GM21423 (cell line): ENCODE results near the gene SPRN.

ENCODE experiments used
- ATAC-seq: cut with Tn5 transposase; IDR thresholded peaks from one replicate; pipeline ENCODE4 v1.9.1; 2021; ENCODE audit warnings: mild to moderate bottlenecking, moderate library complexity; ENCODE audit not compliant: unreplicated experiment

SPRN gene

DNA sequence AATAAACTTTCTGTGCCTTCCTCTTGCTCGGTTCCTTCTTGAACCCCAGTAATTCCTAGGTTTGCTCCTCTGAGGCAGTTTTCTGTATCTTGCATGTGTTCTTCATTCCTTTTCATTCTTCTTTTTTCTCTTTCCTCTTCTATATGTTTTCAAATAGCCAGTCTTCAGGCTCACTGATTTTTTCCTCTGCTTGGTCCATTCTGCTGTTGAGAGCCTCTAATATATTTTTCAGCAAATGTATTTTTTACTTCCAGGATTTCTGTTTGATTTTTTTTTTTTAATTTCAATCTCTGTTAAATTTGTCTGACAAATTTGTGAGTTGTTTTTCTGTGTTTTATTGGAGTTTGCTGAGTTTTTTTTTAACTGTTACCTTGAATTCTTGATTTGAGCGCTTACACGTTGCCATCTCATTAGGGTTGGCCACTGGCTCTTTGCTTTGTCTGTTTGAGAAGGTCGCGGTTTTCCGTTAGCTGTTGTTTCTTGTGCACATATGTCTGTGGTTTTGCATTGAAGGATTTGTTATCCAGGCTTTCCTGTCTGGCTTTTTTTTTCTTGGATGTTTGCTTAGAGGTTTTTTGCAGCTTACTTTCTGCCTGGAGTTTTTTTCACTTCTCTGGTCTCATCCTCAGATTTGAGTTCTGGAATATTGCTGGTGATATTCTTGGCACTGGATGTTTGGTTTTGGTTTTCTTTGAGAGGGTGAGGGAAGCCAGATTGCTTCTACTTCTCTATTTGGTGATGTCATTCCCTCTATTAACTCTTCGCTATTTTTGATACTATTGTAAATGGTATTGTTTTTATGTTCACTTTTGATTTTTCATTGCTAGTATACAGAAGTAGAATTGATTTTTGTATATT, 12.7 kb downstream of the SPRN start:
- ATAC-seq, result no peak

- peak; percentile 55 for ATAC-seq
These were observed 18.4 kb downstream of the SPRN start for GRCh38 chr10:133405844-133406527.

DNA sequence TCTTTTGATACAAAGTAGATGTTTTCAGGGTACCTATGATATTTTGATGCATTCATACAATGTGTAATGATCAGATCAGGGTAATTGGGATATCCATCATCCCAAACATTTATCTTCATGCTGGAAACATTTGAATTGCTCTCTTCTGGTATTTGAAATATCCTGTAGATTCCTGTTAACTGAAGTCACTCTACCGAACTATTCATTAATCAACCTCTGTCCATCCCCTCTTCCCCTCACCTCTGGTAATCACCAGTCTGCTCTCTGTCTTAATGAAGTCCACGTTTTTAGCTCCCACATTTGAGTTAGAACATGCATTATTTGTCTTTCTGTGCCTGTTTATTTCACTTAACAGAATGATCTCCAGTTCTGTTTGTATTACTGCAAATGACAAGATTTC, 19.2 kb downstream of the SPRN start:
- no peak for ATAC-seq

- ATAC-seq, result no peak
These were observed 20.6 kb downstream of the SPRN start for GRCh38 chr10:133403784-133404183.

DNA sequence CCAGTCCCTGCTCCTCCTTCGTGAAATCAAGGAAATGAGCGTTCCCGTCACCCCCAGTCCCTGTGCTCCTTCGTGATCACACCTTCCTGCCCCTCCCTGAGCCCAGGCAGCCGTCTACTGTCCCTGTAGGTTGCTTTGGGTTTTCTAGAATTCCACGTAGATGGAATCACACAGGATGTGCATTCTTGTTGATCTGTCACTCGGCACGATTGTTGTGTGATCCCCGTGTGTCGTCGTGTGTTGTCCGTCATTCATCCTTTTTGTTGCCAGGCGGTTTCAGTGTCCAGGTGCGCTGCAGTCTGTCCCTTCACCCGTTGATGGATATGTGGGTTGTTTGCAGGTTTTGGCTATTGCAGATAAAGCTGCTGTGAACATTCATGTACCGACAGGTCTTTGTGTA, 21.1 kb downstream of the SPRN start:
- ATAC-seq, result no peak

- ATAC-seq, result no peak
These were observed 22.3 kb downstream of the SPRN start for GRCh38 chr10:133401981-133402725.

GRCh38 chr10:133401500-133401899, 22.9 kb downstream of the SPRN start:
- no peak for ATAC-seq

DNA sequence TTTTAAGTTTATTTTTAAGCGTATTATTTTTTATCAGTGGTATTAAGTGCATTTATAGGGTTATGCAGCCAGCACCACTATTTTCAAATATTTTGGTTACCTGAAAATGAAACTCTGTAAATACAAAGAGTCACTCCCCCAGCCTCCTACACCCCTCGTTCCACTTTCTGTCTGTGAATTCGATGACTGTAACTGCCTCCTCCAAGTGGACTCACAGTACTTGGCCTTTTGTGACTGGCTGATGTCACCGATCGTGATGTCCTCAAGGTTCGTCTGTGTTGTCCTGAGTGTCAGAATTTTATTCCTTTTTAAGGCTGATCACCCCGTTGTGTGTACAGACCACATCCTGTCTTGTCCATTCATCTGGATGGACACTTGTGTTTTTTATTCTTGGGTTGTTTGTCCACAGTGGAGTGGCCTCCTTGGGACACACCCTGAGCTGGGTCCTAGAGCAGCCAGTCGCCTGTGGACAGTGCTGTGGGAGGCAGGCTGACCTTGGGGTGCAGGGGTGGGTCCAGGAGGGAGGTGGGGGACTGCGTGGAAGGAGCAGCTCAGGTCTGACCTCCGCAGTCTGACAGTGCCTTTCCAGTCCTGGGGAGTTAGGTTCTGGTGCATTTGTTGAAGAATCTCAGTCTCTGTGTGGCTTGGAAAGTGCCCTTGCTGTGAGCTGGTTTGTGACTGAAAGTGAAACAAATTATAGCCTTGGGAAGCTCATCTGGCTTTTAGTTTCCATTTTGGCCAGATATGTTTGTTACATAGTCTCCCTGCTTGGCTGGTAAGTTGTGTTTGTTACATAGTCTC, 23.6 kb downstream of the SPRN start:
- ATAC-seq, result peak; percentile 80

DNA sequence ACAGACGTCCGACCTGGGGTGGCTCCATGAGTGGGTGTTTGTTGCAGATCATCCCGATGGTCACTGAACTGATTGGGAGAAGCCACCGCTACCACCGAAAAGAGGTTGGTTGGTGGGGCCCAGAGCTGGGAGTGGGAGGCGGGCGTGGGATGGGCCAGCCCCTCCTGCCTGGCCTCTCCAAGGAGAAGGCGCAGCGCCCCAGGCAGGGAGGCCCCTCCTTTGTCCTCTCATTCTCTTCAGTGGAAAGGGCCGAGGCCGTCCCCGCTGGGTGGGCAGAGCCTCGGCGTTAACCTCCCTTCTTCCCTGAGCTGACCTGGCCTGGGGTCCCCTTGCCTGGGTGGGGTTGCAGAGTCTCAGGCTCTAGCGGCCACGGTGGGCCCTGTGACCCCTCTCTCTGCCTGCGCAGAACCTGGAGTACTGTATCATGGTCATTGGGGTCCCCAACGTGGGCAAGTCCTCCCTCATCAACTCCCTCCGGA, 25.3 kb downstream of the SPRN start:
- no peak for ATAC-seq

GRCh38 chr10:133397938-133398337, 26.5 kb downstream of the SPRN start:
- ATAC-seq, result no peak

DNA sequence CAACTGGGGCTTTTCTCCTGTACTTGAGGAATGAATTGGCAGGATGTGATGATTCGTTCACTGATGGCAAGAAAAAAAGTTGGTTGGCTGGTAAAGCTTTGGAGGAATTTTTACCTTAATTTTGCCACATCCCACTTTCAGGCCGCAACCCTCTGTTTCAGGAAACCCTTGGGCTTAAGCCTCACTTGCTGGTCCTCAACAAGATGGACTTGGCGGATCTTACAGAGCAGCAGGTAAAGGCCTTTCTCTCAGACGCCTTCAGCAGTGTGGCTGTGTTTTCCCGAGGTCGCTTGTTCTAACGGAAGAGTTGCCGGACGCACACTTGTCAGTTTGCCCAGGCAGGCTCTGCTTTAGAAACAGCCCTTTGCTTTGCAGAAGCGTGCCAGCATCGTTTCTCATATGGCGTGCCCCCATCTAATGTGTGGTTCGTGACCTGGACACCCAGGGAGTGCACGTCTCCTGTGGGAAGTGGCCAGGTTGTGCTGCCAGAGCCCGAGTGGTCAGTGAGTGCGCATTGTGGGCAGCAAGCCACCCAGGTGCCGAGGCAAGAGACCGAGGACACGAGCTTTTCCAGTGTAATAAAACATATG, 28.3 kb downstream of the SPRN start:
- no peak for ATAC-seq

DNA sequence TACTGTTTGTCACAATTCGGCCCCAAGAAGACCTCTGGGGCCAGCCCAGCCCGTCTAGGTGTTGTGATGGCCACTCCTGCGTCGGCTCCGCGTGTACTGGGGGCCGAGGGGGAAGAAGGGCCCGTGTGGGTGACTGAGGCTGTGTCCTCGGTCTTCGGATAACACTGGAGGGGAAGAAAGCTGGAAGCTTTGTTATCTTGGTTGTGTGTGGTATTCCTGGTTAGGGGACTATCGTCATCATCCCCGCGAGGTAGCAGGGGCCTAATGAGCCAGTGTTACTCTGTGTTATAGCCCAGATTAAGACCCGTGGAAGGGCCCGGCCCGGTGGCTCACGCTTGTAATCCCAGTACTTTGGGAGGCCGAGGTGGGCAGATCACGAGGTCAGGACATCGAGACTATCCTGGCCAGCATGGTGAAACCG, 29.6 kb downstream of the SPRN start:
- no peak for ATAC-seq

GRCh38 chr10:133394064-133394663, 30.3 kb downstream of the SPRN start, which contains the start of gene MTG1:
MTG1 (plus strand) TSS chr10:133394157; CDS start chr10:133394221, 64 bp downstream.
- peak; percentile 60 for ATAC-seq

DNA sequence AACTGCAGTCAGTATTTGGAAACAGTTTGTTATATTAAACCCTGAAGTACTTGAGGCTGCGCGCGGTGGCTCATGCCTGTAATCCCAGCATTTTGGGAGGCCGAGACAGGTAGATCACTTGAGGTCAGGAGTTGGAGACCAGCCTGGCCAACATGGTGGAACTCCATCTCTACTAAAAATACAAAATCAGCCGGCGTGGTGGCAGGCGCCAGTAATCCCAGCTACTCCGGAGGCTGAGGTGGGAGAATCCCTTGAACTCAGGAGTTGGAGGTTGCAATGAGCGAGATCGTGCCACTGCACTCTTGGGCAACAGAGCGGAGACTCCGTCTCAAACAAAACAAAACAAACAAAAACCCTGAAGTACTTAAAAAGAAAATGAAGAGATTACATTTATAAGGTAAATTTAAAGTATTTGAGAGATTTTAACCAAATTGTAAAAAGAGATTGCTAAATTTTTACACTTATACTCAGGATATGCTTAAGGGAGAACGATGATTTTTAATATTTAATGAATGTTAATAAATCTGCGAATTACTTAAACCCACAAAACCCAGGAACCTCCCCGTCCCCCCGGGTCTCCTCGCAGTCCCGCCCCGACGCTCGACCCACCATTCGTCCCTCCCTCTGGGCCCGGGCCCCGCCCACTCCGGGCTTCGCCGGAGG, 30.9 kb downstream of the SPRN start:
- no peak for ATAC-seq

DNA sequence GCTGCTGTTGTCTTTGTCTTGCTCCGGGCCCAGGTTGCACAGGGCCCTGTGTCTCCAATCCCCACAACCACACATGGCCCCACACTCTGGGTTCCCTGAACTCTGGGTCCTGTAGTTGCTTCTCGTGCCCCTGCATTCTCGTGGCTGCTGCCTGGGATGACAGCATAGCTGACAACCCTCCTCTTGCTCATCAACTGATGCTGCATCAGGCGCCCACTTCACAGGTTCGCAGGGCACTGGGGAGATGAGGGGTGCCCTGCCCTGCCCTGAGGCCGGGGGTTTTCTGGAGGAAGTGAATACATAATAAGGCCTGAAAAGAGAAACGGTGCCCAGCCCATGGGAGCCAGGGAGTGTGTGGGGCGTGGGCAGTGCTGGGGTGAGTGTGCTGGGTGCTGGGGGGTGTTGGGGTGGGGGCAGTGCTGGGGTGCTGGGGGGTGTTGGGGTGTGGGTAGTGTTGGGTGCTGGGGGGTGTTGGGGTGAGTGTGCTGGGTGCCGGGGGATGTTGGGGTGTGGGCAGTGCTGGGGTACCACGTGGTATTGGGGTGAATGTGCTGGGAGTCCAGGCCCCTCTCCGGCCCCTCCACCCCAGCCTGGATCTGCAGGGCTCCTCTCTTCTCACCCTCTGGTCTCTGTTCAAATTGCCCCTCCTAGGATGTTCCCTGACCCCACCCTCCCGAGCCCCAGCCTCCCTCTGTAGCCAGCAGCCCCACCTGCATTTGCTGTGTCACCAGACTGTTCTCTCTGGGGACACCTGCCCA, 32.5 kb downstream of the SPRN start:
- no peak for ATAC-seq

DNA sequence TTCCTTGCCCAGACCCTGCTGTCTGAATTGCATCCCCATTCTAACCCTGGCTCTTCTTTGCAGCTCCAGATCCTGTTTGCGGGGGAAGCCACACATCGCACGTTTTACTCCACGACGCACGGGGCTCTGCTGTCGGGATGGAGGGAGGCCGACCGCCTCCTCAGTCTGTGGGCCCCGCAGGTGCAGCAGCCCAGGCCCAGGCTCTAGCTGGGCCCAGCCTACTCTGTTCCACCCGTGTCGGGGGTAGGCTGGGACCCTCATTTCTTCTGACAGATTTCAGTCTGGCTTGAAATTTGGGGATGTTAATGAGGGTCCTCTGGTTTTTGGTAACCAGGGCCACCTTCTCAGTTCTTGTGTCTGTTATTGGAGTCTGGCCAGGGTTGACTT, 33.2 kb downstream of the SPRN start:
- ATAC-seq, result no peak

GRCh38 chr10:133390597-133391248, 33.7 kb downstream of the SPRN start:
- no peak for ATAC-seq
